GM12891 (cell line): ENCODE measurements around the gene AGER.

ENCODE experiments used
- POLR2A ChIP-seq: IDR thresholded peaks from 2 replicates; pipeline ENCODE4 v1.6.1; 2011; ENCODE audit warnings: low read depth, low read length, control low read depth
- POLR2AphosphoS5 ChIP-seq: IDR thresholded peaks from 2 replicates; pipeline ENCODE4 v1.6.1; 2011; ENCODE audit warnings: low read depth, low read length, control low read depth
- SPI1 ChIP-seq: IDR thresholded peaks from 2 replicates; pipeline ENCODE4 v1.6.1; 2011; ENCODE audit warnings: low read depth, low read length, control low read depth
- TAF1 ChIP-seq: IDR thresholded peaks from 2 replicates; pipeline ENCODE4 v1.6.1; 2011; ENCODE audit warnings: low read depth, low read length, control low read depth

DNA sequence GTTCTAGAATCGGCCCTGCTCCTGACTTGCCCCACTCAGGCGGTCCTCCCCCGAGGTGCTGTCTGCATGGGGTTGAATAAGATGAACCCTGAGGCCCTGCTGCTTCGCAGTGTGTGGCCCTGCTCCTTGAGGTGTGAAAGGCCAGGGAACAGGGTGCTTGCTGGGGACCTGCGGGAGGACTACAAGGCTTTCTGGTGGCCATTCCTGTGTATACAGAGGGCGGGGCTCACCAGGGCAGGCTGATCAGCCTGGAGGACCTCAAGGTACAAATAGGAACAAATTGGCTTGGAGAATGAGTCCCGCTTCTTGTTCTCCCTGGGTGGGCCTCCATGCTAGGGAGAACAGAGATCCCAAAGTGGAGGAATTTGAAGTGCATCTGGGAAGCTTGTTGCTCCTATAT lies 34.1 kb upstream of the AGER start:
- TF ChIP-seq TAF1 (no peak), POLR2A (no peak), POLR2AphosphoS5 (no peak), SPI1 (no peak)
